Fibroblast of pulmonary artery (primary cell): ENCODE results near the gene GPBAR1.

Source experiments
- DNase-seq: peaks from one replicate; pipeline ENCODE4 v3.0.0-alpha.2; 2010; ENCODE audit warnings: low read depth
- H3K4me3 ChIP-seq: replicated peaks from 2 replicates; pipeline ENCODE4 v1.5.1; 2011; ENCODE audit warnings: low read depth, mild to moderate bottlenecking, control low read depth, low read length, moderate library complexity
- TF ChIP-seq, protein P1 (sequence below): IDR thresholded peaks from 2 replicates; pipeline ENCODE4 v1.5.1; 2011; ENCODE audit warnings: mild to moderate bottlenecking, control low read depth, low read length, inconsistent platforms; ENCODE audit errors: missing control alignments

The GPBAR1 gene, protein sequence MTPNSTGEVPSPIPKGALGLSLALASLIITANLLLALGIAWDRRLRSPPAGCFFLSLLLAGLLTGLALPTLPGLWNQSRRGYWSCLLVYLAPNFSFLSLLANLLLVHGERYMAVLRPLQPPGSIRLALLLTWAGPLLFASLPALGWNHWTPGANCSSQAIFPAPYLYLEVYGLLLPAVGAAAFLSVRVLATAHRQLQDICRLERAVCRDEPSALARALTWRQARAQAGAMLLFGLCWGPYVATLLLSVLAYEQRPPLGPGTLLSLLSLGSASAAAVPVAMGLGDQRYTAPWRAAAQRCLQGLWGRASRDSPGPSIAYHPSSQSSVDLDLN

DNA sequence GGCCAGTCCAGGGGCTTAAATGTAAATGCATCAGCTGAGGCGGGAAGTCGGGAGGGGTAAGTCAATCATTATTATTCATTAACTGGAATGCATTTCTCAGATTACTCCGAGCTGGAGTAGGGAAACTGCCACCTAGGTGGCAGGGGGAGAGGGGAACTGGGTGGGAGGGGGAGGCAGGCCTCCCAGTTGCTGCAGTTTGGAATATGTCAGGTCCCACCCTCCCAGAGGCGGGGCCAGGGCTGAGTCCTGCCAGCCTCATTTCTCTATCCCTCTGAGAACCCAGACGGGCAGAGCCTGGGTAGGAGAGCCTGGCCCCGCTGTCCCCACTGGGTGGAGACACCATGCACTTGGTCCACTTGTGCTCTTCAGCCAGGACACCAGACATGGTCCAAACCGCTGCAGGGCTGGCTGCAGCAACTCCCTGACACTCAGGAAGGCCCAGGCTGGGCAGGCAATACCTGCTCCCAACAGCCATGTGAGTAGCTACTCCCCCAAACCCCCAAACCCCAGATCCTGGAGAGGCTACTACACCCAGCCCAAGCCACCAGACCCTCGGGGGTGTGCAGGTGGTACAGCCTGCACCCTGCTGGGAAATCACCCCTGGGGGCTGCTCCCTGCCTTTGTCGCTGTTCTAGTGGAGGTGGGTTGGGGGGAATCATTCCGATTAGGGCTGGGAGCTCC, at the start of gene GPBAR1:
GPBAR1 (plus strand) TSS at position 274 of the 681 bp plus-strand sequence. CDS start 1,710 bp downstream, outside the sequence.
- TF ChIP-seq, protein P1, sequence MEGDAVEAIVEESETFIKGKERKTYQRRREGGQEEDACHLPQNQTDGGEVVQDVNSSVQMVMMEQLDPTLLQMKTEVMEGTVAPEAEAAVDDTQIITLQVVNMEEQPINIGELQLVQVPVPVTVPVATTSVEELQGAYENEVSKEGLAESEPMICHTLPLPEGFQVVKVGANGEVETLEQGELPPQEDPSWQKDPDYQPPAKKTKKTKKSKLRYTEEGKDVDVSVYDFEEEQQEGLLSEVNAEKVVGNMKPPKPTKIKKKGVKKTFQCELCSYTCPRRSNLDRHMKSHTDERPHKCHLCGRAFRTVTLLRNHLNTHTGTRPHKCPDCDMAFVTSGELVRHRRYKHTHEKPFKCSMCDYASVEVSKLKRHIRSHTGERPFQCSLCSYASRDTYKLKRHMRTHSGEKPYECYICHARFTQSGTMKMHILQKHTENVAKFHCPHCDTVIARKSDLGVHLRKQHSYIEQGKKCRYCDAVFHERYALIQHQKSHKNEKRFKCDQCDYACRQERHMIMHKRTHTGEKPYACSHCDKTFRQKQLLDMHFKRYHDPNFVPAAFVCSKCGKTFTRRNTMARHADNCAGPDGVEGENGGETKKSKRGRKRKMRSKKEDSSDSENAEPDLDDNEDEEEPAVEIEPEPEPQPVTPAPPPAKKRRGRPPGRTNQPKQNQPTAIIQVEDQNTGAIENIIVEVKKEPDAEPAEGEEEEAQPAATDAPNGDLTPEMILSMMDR, result no peak
- DNase-seq, result no peak
- H3K4me3 ChIP-seq, result no peak within 1 kb of the TSS

DNA sequence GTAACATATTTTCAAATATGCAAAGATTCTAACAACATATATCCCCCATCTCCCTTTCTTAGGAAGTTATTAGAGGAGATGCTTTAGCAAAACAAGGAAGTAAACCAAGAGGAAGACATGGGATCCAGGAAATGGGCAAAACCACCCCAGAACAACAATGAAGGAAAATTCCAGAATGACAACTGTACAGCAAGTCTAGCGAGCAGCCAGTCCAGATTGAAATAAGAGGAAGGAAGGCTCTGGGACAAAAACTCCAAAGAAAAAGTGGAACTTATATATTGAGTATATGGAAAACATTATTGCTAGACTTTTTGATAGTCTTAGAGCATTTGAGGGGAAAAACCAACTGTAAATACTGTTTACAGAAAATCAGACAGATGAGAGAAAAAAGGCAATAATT, 46.7 kb upstream of the GPBAR1 start:
- DNase-seq, result no peak
- TF ChIP-seq, protein P1, result no peak
- no peak overlapping the region for H3K4me3 ChIP-seq

DNA sequence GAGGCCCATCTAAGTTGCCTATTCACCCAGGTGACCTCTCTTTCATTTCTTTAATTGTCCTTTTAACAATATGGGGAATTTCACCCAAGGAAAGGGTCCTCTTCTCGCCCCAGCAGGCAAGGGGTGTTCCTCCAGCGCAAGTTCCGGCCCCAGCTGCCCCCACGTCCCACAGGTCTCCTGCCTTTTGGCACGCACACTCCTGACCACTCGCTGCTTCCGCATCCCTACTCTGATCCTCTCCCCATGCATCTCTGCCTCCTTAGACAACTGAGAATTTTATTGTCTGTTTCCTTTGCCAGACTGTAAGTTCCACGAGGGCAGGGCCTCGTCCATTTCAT, 44.5 kb upstream of the GPBAR1 start:
- no peak for DNase-seq
- TF ChIP-seq, protein P1, result no peak
- peak overlapping the region; percentile 96 for H3K4me3 ChIP-seq

DNA sequence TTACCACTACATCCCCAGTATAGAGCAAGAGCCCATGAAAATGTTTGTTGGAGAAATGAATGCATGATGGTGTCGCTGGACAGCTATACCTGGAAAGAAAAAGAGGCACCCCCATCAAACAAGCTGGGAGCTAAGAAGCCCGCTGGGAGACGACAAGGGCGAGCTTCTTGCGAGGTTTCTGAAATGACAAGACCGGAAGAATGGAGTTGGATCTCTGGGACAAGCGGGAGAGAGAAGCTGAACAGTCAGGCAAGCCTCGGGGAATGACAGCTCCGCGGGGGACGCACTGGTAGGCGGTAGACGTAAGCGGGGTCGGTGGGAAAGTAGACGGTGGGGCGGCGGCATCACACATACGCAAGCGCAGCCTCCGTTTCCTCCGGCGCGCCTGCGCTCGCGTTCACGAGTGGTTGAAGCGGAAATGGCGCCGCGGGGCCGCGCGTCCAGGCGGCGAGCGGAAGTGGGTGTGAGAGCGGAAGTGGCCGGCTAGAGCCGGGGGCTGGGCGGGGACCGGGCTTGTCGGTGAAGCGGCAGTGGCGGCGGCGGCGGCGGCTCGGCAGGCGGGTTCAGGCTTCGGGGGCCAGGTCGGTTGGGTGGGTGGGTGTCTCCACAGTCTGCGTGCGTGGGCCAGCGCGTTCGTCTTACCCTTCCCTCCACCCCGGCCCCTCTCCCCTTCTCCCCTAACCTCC, 44.0 kb upstream of the GPBAR1 start, which contains the start of gene ARPC2:
ARPC2 (plus strand) TSS at position 516 of the 686 bp plus-strand sequence. CDS start 282 bp downstream, outside the sequence.
- TF ChIP-seq, protein P1, result no peak
- peak; percentile 97 for DNase-seq
- H3K4me3 ChIP-seq, result peak within 1 kb of the TSS; percentile 96

DNA sequence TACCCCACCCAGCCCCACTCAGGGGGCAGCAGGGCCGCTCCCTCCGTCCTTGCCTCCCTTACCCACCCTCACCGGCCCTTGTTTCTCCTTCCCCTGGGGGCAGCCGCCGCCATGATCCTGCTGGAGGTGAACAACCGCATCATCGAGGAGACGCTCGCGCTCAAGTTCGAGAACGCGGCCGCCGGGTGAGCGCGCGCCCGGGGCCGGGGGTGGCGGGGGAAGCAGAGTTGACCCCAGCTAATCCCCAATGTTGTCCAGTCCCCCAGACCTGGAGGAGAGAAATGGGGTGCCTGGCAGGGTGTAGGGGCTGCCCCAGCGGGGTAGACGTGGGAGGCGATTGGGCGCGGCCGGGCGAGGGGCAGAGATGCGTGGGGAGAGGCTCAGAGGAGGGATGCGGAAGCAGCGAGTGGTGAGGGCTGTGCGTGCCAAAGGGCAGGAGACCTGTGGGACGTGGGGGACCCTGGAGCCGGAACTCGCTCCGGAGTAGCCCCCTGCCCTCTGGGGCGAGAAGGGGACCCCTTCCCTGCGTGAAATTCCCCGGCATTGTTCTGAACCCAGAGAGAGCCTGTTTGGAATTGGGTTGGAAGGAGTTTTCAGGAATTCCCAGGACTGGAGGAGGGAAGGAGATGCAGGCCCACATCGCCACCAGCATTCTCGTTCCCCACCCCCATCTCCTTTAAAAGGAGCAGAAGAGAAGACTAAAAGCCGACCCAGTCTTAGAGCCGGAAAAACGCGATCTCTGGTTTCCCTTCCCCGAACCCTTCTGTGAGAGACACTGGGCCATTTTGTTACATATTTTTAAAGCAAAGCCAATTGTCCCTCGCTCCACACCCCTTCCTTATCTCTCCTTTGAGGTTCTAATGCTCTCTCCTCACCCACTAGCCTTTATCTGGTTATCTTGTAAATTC, 43.2 kb upstream of the GPBAR1 start:
- TF ChIP-seq, protein P1, result no peak
- H3K4me3 ChIP-seq, result peak overlapping the region; percentile 96
- peak; percentile 44 for DNase-seq
